Cardiac muscle cell (in vitro differentiated cells and primary cell): ENCODE results near the gene SERPINA3. TPM values are rescaled to one million over a fixed set of nuclear protein-coding genes. Genes with fewer than 3 reads are reported as not detected.

ENCODE experiments used
- DNase-seq, 2 donors: peaks; one replicate each; pipeline versions ENCODE4 v3.0.0 to v3.0.0-alpha.2; 2010 to 2017; ENCODE audit warnings: low read depth in 1 of 2, low spot score in 1 of 2
- H3K27ac ChIP-seq: fragments of 200-600 bp; sonication (generic); 2 replicates; pipeline ENCODE4 v1.5.1; 2016
- H3K27me3 ChIP-seq: fragments of 200-600 bp; sonication (generic); 2 replicates; pipeline ENCODE4 v1.6.0; 2016; ENCODE audit warnings: control low read depth
- H3K36me3 ChIP-seq: fragments of 200-600 bp; sonication (generic); 2 replicates; pipeline ENCODE4 v1.5.1; 2016; ENCODE audit warnings: control low read depth
- H3K4me1 ChIP-seq: fragments of 200-600 bp; sonication (generic); 2 replicates; pipeline ENCODE4 v1.8.1; 2017; ENCODE audit warnings: low read depth, mild to moderate bottlenecking, mixed run types
- H3K4me3 ChIP-seq: fragments of 200-600 bp; sonication (generic); 2 replicates; pipeline ENCODE4 v1.5.1; 2016; ENCODE audit warnings: mild to moderate bottlenecking
- H3K9me3 ChIP-seq: fragments of 200-600 bp; sonication (generic); 2 replicates; pipeline ENCODE4 v1.5.1; 2017; ENCODE audit warnings: low read depth, mild to moderate bottlenecking, control low read depth
- CTCF ChIP-seq: IDR thresholded peaks from 2 replicates; pipeline ENCODE4 v1.5.1; 2012; ENCODE audit warnings: low read depth, mild to moderate bottlenecking, low read length
- polyA plus RNA-seq: library from polyadenylated mRNA; unstranded; fragments of >200 nt; fragmentation: Nextera tagmentation; extraction: Ambion mirVana; gene quantifications from 2 replicates; pipeline ENCODE4 v1.2.1, GENCODE V29; 2016
- total RNA-seq: library from RNA; depleted of rRNA; stranded (reverse); fragments of >200 nt; gene quantifications from 2 replicates; pipeline ENCODE4 v1.2.3, GENCODE V29; 2016

SERPINA3 gene
- total and polyA plus RNA-seq, 2 experiments from 2014 or later: 0.31 TPM; not detected in 1

GRCh38 chr14:94630396-94630795 lies 18.2 kb downstream of the SERPINA3 start:
- H3K9me3 ChIP-seq: no peaks in the 10 kb centered on the region
- DNase-seq: no peak
- no peak overlapping the region for H3K27ac ChIP-seq
- H3K4me1 ChIP-seq: no peaks in the 10 kb centered on the region
- peaks cover 31% of the 10 kb centered on the region for H3K27me3 ChIP-seq
- no peak for TF ChIP-seq CTCF
- H3K36me3 ChIP-seq: no peaks in the 10 kb centered on the region
- H3K4me3 ChIP-seq: no peak overlapping the region

- no peaks in the 10 kb centered on the region for H3K9me3 ChIP-seq
- H3K27me3 ChIP-seq: peaks cover 26% of the 10 kb centered on the region
- no peak for DNase-seq
- H3K4me3 ChIP-seq: no peak overlapping the region
- no peak overlapping the region for H3K27ac ChIP-seq
- H3K4me1 ChIP-seq: no peaks in the 10 kb centered on the region
- H3K36me3 ChIP-seq: no peaks in the 10 kb centered on the region
- no peak for TF ChIP-seq CTCF
Measured at GRCh38 chr14:94631050-94631449, 18.9 kb downstream of the SERPINA3 start.

- Histone ChIP-seq H3K4me1 (no peaks in the 10 kb centered on the region), H3K4me3 (no peak overlapping the region), H3K27me3 (peaks cover 26% of the 10 kb centered on the region), H3K36me3 (no peaks in the 10 kb centered on the region), H3K9me3 (no peaks in the 10 kb centered on the region), H3K27ac (no peak overlapping the region)
- no peak for TF ChIP-seq CTCF
- DNase-seq: no peak
Measured at GRCh38 chr14:94631536-94632304, 19.5 kb downstream of the SERPINA3 start.

GRCh38 chr14:94632305-94632590 lies 20.1 kb downstream of the SERPINA3 start:
- DNase-seq: no peak
- no peak for TF ChIP-seq CTCF
- H3K36me3 ChIP-seq: no peaks in the 10 kb centered on the region

GRCh38 chr14:94633121-94633520 lies 20.9 kb downstream of the SERPINA3 start:
- no peak for TF ChIP-seq CTCF
- H3K9me3 ChIP-seq: no peaks in the 10 kb centered on the region
- no peak overlapping the region for H3K4me3 ChIP-seq
- no peaks in the 10 kb centered on the region for H3K36me3 ChIP-seq
- no peak overlapping the region for H3K27ac ChIP-seq
- peaks cover 24% of the 10 kb centered on the region for H3K27me3 ChIP-seq
- DNase-seq: no peak
- no peaks in the 10 kb centered on the region for H3K4me1 ChIP-seq

More at GRCh38 chr14:94632305-94632590, 20.1 kb downstream of the SERPINA3 start:
- H3K4me1 ChIP-seq: no peaks in the 10 kb centered on the region
- no peak overlapping the region for H3K27ac ChIP-seq
- no peaks in the 10 kb centered on the region for H3K9me3 ChIP-seq
- H3K27me3 ChIP-seq: peaks cover 26% of the 10 kb centered on the region
- H3K4me3 ChIP-seq: no peak overlapping the region
